HG02678 (cell line): ENCODE results near the gene ADAM17.

Source experiments
- ATAC-seq: cut with Tn5 transposase; IDR thresholded peaks from one replicate; pipeline ENCODE4 v1.9.1; 2021; ENCODE audit warnings: mild to moderate bottlenecking, moderate library complexity; ENCODE audit not compliant: unreplicated experiment

The ADAM17 gene

DNA sequence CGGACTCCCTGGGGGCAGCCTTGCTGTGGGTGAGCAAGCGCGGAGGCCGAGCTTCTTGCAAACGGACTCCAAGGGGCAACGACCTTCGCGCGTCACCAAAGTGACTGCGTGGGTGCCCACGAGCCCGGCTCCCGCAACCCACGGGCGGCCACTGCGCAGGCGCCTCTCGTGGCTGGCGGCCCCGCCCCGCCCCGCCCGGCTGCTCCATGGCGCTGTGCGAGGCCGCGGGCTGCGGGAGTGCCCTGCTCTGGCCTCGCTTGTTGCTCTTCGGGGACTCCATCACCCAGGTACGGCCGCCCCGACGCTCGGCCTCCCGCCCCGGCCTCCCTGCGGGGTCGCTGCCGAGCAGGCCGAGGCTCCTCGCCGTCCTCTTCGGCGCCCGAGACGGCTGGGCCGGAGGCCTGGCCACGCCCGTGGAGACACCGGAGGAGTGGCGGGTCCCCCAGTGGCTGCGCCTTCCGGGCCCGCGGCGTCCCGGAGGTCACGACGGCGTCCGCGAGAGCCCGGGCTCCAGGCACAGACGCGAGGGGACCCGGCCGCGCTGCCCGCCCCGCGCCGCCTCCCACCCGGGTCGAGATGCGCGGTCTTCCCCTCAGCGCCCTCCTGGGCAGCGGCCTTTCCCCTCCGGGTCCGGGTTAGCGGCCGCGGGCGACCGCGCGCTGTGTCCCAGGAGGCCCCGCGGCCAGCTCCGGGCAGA lies 81.1 kb downstream of the ADAM17 start, which contains the start of gene IAH1:
Gene IAH1, plus strand, starts transcription at position 191 of the 697 bp plus-strand sequence. Its CDS starts 16 bp downstream, at position 207.
- peak; percentile 74 for ATAC-seq

- ATAC-seq, result peak; percentile 26
These were observed 81.7 kb downstream of the ADAM17 start for GRCh38 chr2:9473985-9474360.

DNA sequence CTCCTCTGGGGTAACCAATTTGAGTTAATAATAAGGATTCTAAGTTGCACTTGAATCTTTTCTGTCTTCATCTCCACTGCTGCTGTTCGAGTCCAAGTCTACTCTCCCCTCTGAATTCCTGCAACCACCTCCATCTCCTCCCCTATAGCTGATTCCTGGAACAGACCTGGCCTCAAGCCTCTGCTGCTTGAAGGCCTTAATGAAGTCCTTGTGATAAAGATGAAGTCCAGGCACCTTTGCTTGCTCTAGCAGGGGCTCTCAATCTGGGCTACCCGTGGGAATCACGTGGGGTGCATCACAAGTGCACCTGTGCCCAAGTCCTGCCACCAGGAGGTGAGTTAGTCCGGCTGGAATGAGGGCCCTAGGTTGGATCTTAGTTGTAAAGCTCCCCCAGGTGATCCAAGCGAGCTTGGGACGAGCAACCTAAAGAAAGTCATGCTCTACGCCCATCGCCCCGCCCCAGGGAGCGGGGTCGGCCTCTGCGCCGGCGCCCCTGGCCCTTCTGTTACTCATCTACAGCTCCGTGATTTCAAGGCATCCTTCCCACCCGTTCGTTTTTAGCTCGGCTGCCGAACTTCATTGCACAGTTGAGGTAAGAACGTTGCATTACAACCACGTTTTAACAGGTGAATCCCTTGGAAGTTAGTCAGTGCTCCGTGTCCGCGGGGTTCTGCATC lies 82.2 kb downstream of the ADAM17 start:
- ATAC-seq, result no peak

DNA sequence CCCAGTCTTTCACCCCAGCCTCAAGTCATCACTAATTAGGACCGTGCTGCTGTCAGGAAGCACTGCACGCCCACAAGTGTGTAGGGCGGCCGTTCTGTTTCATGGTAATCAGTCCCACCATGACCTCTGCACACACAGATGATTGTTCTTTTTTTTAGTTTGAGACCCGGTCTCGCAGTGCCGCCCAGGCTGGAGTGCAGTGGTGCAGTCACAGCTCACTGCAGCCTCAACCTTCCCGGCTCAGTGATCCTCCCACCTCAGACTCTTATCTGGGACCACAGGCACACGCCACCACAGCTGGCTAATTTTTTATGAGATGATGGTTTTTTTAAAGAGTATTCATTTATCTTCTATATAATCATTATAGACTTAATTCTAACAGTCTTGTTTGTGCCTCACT lies 83.1 kb downstream of the ADAM17 start:
- no peak for ATAC-seq

- ATAC-seq, result no peak
These were observed 84.4 kb downstream of the ADAM17 start for GRCh38 chr2:9471206-9471605.

DNA sequence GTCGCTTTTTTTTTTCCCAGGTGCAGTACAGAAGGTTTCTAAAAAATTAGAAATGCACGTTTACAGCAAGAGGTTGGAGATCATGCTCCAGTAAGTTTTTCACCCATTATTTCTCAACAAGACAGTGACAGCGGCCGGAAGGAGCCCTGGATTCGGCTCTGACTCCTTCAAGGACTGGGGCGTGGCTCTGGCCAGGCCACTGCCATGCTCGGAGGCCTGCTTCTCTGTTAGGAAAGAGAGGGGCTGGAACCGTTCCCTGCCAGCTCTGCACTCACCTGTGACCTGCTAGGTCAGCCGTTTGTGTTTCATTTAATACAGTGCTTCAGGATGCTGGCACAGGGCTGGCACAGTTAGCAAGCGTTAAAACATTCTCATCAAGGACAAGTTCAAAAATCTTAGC lies 87.9 kb downstream of the ADAM17 start:
- no peak for ATAC-seq

DNA sequence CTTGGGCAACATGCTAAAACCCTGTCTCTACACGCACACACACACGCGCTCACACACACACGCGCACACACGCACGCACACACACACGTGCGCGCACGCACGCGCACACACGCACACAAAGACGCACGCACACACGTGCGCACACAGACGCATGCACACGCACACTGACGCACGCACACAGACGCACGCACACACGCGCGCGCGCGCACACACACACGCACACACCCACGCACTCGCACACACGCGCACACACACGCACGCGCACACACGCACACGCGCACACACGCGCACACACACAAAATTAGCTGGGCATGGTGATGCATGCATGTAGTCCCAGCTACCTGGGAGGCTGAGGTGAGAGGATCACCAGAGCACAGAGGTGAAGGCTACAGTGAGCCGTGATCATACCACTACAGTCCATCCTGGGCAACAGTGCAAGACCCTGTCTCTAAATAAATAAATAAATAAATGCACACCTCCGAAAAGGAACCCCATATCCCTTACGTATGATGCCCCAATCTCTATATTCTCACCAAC lies 89.4 kb downstream of the ADAM17 start:
- ATAC-seq, result no peak

DNA sequence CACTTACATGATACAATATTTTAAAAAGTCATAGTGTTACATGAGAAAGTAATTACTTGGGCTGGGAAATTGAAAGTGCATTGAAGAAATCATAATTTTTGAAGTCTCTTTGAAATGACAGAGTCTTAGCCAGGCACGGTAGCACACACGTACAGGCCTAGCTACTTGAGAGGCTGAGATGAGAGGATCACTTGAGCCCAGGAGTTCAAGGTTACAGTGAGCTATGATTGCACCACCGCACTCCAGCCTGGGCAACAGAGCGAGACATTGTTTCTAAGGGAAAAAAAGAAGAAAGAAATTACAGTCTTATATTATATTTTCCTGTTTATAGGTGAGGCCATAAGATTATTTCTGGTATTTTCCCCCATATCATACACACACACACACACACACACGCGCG lies 90.5 kb downstream of the ADAM17 start:
- ATAC-seq, result no peak

GRCh38 chr2:9463698-9464034 lies 92.0 kb downstream of the ADAM17 start:
- ATAC-seq, result no peak

GRCh38 chr2:9462886-9463697 lies 92.5 kb downstream of the ADAM17 start:
- no peak for ATAC-seq

GRCh38 chr2:9462313-9462712 lies 93.3 kb downstream of the ADAM17 start:
- ATAC-seq, result no peak

GRCh38 chr2:9461079-9461478 lies 94.6 kb downstream of the ADAM17 start:
- ATAC-seq, result no peak

DNA sequence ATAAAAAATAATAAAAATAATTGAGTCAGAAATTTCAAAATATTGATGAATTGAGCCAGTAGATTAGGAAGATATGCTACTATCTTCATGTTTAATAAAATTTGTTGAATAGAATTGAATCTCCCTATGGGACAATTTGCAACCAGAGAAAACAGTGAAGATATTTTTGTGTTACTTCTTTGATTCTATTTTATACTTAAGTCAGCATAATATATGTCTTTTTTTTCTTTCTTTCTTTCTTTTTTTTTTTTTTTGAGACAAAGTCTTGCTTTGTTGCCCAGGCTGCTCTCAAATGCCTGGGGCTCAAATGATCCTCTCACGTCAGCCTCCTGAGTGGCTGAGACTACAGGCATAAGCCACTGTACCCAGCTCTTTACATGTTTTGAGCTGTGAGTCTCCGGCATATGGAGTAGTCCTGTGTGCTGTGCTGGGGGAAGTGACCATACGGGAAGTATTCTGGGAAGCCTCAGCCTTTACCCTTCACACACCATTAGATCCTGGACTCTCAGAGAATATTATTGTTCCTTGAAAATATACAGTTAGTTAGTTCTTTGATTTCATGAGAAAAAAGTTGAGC lies 95.1 kb downstream of the ADAM17 start:
- no peak for ATAC-seq

GRCh38 chr2:9451231-9451630 lies 104.4 kb downstream of the ADAM17 start:
- no peak for ATAC-seq

- no peak for ATAC-seq
These were observed 110.5 kb downstream of the ADAM17 start for GRCh38 chr2:9445089-9445488.

DNA sequence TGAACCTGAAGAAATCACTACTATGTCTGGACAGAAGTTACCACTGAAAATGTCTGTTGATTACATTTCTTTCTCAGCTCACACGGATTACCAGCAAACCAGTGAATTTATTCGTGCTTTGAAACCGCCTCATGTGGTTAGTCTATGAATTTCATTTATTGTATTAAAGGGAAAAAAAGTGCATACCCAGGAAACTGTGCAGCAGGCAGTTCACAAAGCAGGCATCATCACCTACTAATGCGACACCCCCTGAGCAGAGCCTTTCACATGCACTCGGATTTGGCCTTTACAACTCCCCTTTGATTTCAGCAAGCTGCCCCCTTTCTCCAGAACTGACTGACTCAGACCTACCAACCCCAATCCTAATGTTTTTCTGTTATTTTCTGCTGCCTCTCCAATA lies 112.1 kb downstream of the ADAM17 start:
- no peak for ATAC-seq

DNA sequence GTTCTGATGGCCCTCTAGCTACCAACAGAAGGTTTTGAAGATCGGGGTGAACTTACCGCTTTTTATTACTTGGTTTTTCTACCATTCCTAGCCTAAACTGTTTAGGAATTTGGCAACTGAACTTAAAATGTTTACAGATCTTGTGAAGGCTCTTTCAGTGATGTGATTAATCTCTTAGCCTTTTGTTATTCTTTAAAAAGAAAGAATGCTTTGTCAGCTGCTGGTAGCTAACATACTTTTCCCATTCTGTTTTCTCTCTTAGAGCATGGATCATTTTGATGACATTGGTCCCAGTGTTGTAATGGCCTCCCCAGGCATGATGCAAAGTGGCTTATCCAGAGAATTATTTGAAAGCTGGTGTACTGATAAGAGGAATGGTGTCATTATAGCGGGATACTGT lies 114.1 kb downstream of the ADAM17 start:
- ATAC-seq, result no peak

DNA sequence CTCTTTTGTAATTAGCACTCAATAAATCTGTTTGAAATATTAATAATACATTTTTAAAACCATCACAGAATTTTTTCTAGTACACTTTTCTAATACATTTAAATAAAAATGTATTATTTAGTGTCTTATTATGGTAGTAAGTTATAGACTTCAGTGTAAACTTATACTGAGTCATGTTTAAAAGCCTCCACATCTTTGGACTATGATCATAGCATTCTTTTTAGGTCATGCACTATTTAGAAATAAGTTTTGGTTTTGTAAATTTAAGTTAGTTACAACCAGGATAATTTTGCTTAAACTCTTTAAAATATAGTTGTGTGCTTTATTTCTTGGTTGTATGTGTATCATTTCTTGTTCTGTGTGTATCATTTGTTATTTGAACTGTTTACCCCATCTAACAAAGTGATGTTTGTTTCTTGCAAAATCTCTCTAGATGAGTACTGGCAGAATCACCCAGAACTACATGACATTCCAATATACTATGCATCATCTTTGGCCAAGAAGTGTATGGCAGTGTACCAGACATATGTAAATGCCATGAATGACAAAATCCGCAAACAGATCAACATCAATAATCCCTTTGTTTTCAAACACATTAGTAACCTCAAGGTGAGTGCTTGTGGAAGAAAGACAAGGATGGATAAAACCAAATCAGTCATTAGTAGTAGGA lies 115.4 kb downstream of the ADAM17 start:
- no peak for ATAC-seq

DNA sequence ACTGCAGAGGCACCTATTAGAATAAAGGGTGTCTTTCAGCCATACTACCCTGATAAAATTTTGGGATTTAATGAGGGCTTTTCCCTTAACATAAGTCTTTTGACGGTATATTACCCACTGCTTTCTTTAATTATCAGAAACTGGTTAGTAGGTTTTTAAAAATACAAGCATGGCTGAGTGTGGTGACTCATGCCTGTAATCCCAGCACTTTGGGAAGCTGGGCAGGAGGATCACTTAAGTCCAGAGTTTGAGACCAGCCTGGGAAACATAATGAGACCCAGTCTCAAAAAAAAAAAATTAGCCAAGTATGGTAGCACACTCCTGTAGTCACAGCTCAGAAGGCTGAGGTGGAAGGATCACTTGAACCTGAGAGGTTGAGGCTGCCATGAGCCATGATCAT lies 116.1 kb downstream of the ADAM17 start:
- ATAC-seq, result no peak
